Amniotic epithelial cell (primary cell): ENCODE results near the gene DDX55.
"Not testable (repeated sequence)": the region's sequence is repeated elsewhere in the genome, so short reads cannot be mapped to it uniquely, and the experiment has no call there.

Experiments used
- DNase-seq: peaks from one replicate; pipeline ENCODE4 v3.0.0-alpha.2; 2010; ENCODE audit warnings: low read depth

The DDX55 gene, protein sequence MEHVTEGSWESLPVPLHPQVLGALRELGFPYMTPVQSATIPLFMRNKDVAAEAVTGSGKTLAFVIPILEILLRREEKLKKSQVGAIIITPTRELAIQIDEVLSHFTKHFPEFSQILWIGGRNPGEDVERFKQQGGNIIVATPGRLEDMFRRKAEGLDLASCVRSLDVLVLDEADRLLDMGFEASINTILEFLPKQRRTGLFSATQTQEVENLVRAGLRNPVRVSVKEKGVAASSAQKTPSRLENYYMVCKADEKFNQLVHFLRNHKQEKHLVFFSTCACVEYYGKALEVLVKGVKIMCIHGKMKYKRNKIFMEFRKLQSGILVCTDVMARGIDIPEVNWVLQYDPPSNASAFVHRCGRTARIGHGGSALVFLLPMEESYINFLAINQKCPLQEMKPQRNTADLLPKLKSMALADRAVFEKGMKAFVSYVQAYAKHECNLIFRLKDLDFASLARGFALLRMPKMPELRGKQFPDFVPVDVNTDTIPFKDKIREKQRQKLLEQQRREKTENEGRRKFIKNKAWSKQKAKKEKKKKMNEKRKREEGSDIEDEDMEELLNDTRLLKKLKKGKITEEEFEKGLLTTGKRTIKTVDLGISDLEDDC

GRCh38 chr12:123601602-123602489 is at the start of gene DDX55:
Gene DDX55, plus strand, starts transcription at chr12:123602099. Its CDS starts 50 bp downstream, at chr12:123602149.
- DNase-seq = peak; percentile 72

GRCh38 chr12:123554136-123554535 is 47.8 kb upstream of the DDX55 start:
- not testable (repeated sequence) for DNase-seq

- DNase-seq = not testable (repeated sequence)
Measured at GRCh38 chr12:123554843-123555242, 47.1 kb upstream of the DDX55 start.

- DNase-seq = not testable (repeated sequence)
Measured at GRCh38 chr12:123558487-123558886, 43.4 kb upstream of the DDX55 start.

DNA sequence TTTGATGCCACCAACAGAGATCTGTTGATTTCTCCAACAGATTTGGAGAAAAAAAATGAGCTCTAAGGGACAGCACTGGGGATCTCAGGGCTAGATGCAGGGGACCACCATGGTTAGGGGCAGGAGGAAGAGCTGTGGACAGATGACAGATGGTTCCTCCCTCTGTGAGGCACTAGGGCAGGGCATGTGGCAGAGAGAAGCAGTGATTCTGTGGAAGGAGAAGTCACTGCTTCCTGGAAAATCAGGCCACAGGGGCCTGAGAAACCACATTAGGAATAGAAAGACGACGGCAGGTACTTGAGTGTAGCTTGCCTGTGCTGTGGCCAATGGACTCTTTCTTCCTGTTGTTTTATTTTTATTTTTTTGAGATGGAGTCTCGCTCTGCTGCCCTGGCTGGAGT is 42.4 kb upstream of the DDX55 start:
- DNase-seq = no peak

GRCh38 chr12:123571343-123571813 is 30.5 kb upstream of the DDX55 start:
- peak; percentile 79 for DNase-seq

- DNase-seq = no peak
Measured at GRCh38 chr12:123572391-123572790, 29.5 kb upstream of the DDX55 start.

DNA sequence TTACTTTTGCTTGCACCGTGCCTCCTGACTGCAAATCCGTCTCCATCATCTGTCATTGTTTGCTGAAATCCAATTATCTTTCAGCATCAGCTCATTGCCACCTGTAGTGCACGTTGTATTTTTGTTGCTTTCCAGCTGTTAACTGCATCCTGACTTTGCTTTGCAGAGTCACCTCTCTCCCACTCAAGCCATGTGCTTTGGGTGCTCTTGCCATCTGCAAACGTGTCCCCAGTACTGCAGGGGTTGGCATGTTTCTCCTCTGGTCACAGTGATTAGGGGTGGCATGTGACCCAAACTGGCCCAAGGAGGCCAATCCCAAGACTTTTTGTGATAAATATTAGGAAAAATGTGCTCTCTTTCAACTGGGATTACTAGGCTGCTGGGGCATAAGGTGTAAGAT is 28.0 kb upstream of the DDX55 start:
- DNase-seq = no peak

GRCh38 chr12:123576611-123577010 is 25.3 kb upstream of the DDX55 start:
- DNase-seq = no peak

- DNase-seq = no peak
Measured at GRCh38 chr12:123578243-123578642, 23.7 kb upstream of the DDX55 start.

DNA sequence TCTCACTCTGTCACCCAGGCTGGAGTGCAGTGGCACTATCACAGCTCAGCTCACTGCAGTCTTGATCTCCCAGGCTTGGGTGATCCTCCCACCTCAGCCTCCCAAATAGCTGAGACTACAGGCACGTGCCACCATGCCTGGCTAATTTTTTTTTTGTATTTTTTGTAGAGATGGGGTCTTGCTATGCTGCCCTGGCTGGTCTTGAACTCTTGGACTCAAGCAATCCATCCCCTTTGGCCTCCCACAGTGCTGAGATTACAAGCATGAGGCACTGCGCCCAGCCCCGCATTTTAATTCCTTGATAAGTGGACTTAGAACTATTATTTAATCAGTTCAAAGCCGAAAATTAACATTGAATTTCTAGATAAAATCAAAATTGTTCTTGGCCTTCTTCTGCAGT is 23.1 kb upstream of the DDX55 start:
- not testable (repeated sequence) for DNase-seq

GRCh38 chr12:123580772-123581171 is 21.1 kb upstream of the DDX55 start:
- DNase-seq = no peak

GRCh38 chr12:123591702-123592481 is 10.0 kb upstream of the DDX55 start:
- DNase-seq = peak; percentile 92

- DNase-seq = peak; percentile 26
Measured at GRCh38 chr12:123595729-123596128, 6.2 kb upstream of the DDX55 start.

GRCh38 chr12:123597100-123597499 is 4.8 kb upstream of the DDX55 start:
- DNase-seq = no peak

DNA sequence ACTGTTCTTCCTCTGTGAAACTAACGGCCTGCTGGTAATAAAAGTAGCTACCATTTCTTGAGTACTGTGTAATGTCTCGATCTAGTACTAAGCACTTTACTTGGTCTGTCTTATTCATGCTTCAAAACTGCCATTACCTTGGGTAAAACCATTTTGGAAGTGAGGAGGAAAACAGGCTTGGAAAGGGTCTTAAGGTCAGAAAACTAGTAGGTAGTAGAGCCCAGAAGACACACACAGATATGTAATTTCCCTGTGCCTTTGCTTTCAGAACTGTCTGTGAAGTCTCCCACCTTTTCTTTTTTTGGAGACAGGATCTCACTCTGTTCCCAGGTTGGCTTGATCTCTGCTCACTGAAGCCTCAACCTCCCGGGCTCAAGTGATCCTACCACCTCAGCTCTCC is 3.4 kb upstream of the DDX55 start:
- DNase-seq = no peak

DNA sequence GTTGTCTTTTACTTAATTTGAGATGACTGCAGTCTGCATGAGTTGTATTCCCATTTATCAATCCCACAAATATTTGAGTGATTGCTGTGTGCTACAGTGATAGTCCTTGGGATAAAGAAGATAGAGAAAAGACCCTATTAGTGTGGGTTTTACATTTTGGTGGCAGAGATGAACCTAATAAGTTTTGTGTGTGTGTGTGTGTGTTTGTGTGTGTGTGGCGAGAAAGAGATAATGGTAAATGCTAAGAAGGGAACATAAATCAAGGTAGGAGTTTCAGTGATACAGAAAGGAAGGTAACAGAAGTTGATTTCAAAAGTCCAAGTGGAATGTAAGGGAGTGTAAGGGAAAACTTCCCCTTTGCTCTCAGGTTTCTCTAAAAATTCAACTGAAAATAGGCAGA is 2.6 kb upstream of the DDX55 start:
- no peak for DNase-seq

- no peak for DNase-seq
Measured at GRCh38 chr12:123599721-123600120, 2.2 kb upstream of the DDX55 start.

DNA sequence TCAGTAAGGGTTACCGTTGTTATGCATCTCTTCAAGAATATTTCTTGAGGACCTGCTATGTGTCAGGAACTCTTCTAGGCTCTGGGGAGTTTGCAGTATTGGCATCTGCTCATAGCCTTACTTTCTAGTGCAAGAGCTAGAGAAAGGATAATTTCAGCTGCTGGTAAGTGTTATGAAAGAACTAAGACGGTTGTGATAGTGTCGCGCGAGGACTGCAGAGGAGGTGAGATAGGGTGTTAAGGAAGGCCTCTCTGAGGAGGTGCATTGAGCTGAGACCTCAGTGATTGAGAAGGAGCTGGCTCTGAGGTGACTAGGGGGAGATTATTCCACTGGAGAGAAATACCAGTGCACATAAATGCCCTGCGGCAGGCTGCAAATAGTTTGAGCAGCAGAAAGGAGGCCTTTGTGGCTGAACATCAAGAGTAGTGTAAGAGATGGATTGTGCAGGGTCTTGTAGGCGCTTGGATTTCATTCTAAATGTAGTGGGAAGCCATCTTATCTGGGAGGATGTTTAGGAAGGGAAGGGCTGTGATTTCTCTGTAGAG is 824 bp downstream of the DDX55 start:
- peak; percentile 40 for DNase-seq

DNA sequence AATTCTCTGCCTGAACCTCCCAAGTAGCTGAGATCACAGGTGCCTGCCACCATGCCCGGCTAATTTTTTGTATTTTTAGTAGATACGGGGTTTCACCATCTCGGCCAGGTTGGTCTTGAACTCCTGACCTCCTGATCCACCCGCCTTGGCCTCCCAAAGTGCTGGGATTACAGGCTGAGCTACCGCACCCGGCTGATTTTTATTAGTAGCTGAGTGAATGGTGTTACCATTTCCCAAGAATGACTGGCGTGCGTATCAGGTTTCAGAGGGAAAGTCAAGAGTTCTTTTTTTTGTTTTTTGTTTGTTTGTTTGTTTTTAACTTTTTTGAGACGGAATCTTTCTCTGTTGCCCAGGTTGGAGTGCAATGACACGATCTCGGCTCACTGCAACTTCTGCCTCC is 1.6 kb downstream of the DDX55 start:
- not testable (repeated sequence) for DNase-seq

GRCh38 chr12:123607756-123608155 is 5.9 kb downstream of the DDX55 start:
- peak; percentile 72 for DNase-seq
